ENCODE results near the gene PDSS2.

- TF ChIP-seq CTCF (IDR thresholded peaks at IDR 0.05) (no peak), REST (IDR thresholded peaks at IDR 0.05; ENCODE audit: insufficient read depth in 1 of 2, low read depth in 2 of 2, low read length in 1 of 2) (no peak), SIN3A (IDR thresholded peaks at IDR 0.05; ENCODE audit: borderline replicate concordance, insufficient read depth, low read depth, low read length) (no peak), POLR2AphosphoS5 (IDR thresholded peaks at IDR 0.05; ENCODE audit: low read depth, low read length) (no peak), TCF7L2 (IDR thresholded peaks at IDR 0.05; ENCODE audit: low read depth, low read length) (no peak)
Observed at GRCh38 chr6:107315114-107315513, 144.2 kb downstream of the PDSS2 start.

All from Panc1 (cell line).